Transverse colon (tissue), 4 donors: Measurements from ENCODE around the gene CHMP6. TPM values are rescaled to one million over a fixed set of nuclear protein-coding genes. Genes with fewer than 3 reads are reported as not detected.
A peak's percentile ranks its signal among the peaks of the same experiment; 100 is the strongest.

Source experiments
- DNase-seq: peaks from one replicate; pipeline ENCODE4 v3.0.0-alpha.2; 2019
- H3K27ac ChIP-seq, 4 donors: fragments of 200-600 bp; sonication (generic); 2 replicates each; pipeline ENCODE4 v1.5.1; 2016 to 2018; ENCODE audit warnings: inconsistent platforms in 4 of 4
- H3K27me3 ChIP-seq: fragments of 200-600 bp; sonication (generic); 2 replicates; pipeline ENCODE4 v1.5.1; 2017; ENCODE audit warnings: inconsistent platforms
- H3K36me3 ChIP-seq, 4 donors: fragments of 200-600 bp; sonication (generic); 2 replicates each; pipeline ENCODE4 v1.5.1; 2017 to 2019; ENCODE audit warnings: inconsistent platforms in 4 of 4
- H3K4me1 ChIP-seq, 4 donors: fragments of 200-600 bp; sonication (generic); 2 replicates each; pipeline ENCODE4 v1.5.1; 2017 to 2020; ENCODE audit warnings: inconsistent platforms in 4 of 4
- H3K4me3 ChIP-seq, 4 donors: fragments of 200-600 bp; sonication (generic); 1 replicate in 1 of 4; 2 replicates in 3 of 4; pipeline versions ENCODE4 v1.5.1 to v1.6.1; 2017 to 2019; ENCODE audit warnings: inconsistent platforms in 4 of 4
- H3K9me3 ChIP-seq, 2 donors: fragments of 200-600 bp; sonication (generic); 2 replicates each; pipeline ENCODE4 v1.5.1; 2017 to 2019; ENCODE audit warnings: inconsistent platforms in 2 of 2
- EP300 ChIP-seq: sonication (generic); formaldehyde crosslinking; IDR thresholded peaks from one replicate; pipeline ENCODE4 v1.6.1; 2017; ENCODE audit warnings: antibody characterized with exemption, low read depth
- POLR2A ChIP-seq: fragments of 450-650 bp; IDR thresholded peaks from one replicate; pipeline ENCODE4 v1.6.1; 2016; ENCODE audit warnings: antibody characterized with exemption, mild to moderate bottlenecking, moderate library complexity
- POLR2AphosphoS5 ChIP-seq, 3 donors: sonication (generic); formaldehyde crosslinking; IDR thresholded peaks; one replicate each; pipeline ENCODE4 v1.6.1; 2016; ENCODE audit warnings: antibody characterized with exemption in 3 of 3
- WGBS, 2 donors: methylation state at CpG; one replicate each; pipeline ENCODE4 v1.1.5; 2018; ENCODE audit warnings: low coverage in 1 of 2; 5-methylcytosine and 5-hydroxymethylcytosine counted together
- in situ Hi-C, 4 donors: fragments of 200-750 bp; cut with MboI; loops; one replicate each; pipeline versions ENCODE4 v1.15.0 to v1.15.1; 2017; ENCODE audit warnings: low sequenced_read_pairs in 3 of 4, low pct_ligation_motif_present in 1 of 4, low pct_unique_long_range_greater_than_20kb in 1 of 4
- intact Hi-C: fragments of 100-400 bp; cut with DNase I; formaldehyde crosslinking; loops from one replicate; pipeline ENCODE4 v1.15.1; 2023; ENCODE audit warnings: low total_unique reads
- total RNA-seq, 4 donors: library from RNA; depleted of rRNA; stranded (reverse); fragments of >200 nt; gene quantifications; one replicate each; pipeline ENCODE4 v1.1.0, GENCODE V29; 2016
- TF ChIP-seq, protein P1 (sequence below), 5 experiments: fragments of 200-600 bp in 3 of 5; fragments of 450-650 bp in 2 of 5; sonication (generic) in 3 of 5; IDR thresholded peaks; 1 replicate in 2 of 5; 2 replicates in 3 of 5; pipeline ENCODE4 v1.5.1; 2016 to 2017; ENCODE audit warnings: antibody characterized with exemption in 5 of 5, inconsistent platforms in 3 of 5, mild to moderate bottlenecking in 2 of 5, moderate library complexity in 1 of 5

The CHMP6 gene
- total RNA-seq, 4 donors from 2014 or later: 38.6 to 107 (median 41.7) TPM

DNA sequence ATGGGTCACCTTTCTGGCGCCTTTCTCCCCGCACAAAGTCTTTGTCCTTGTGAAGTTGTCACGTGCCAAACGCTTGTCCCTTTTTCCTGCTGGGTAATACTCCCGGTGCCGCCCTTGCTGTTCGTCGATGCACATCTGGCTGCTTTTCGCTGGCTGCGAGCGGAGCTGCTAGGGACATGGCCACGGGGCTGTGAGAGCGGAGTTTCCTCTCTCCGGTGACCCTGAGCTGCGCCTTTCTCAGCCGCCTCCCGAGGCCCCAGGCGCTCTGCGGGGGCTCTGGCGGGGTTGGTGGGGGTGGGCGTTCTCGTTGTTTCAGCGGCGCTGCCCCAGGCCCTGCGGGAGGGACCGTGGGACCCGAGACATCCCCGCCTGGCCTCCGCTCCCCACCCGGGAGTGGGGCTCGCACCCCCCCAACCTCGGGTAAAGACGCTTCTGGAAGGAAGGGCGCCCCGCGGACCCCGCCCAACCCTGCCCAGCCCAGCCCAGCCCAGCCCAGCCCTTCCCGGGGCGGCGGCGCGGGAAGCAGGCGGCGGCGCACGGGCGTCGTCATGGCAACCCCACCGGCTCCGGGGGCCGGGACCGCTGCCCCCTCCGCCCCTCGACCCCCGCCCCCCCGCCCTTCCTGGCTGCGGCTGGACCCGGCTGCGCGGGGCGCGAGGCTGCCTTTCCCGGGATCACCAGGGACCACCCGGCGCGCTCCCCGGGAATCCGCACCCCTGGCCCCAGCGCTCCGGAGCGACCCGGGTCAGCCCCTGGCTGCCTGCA is 12.3 kb downstream of the CHMP6 start:
- H3K4me1 ChIP-seq: peaks cover 27 to 54% (median 52%) of the 10 kb centered on the region in 4 donors
- 12 to 13% methylated on average over 7 to 27 of the region's 72 CpGs for WGBS, 2 donors
- H3K27me3 ChIP-seq: peaks cover 33% of the 10 kb centered on the region
- in situ Hi-C loops: no loop called here
- H3K4me3 ChIP-seq: peak overlapping the region in 3 of 4 donors; percentile 1 to 35 (median 20)
- intact Hi-C loops: no loop called here
- DNase-seq: peak; percentile 62
- TF ChIP-seq, protein P1, sequence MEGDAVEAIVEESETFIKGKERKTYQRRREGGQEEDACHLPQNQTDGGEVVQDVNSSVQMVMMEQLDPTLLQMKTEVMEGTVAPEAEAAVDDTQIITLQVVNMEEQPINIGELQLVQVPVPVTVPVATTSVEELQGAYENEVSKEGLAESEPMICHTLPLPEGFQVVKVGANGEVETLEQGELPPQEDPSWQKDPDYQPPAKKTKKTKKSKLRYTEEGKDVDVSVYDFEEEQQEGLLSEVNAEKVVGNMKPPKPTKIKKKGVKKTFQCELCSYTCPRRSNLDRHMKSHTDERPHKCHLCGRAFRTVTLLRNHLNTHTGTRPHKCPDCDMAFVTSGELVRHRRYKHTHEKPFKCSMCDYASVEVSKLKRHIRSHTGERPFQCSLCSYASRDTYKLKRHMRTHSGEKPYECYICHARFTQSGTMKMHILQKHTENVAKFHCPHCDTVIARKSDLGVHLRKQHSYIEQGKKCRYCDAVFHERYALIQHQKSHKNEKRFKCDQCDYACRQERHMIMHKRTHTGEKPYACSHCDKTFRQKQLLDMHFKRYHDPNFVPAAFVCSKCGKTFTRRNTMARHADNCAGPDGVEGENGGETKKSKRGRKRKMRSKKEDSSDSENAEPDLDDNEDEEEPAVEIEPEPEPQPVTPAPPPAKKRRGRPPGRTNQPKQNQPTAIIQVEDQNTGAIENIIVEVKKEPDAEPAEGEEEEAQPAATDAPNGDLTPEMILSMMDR (IDR thresholded peaks at IDR 0.05): no peak
- no peak for TF ChIP-seq EP300
- TF ChIP-seq POLR2AphosphoS5 (IDR thresholded peaks at IDR 0.05): no peak
- TF ChIP-seq POLR2A: peak; percentile 15
- no peaks in the 10 kb centered on the region for H3K9me3 ChIP-seq
- peaks cover 0 to 6% (median 0%) of the 10 kb centered on the region in 4 donors for H3K36me3 ChIP-seq
- H3K27ac ChIP-seq: peak overlapping the region in 3 of 4 donors; percentile 64 to 84 (median 84)

DNA sequence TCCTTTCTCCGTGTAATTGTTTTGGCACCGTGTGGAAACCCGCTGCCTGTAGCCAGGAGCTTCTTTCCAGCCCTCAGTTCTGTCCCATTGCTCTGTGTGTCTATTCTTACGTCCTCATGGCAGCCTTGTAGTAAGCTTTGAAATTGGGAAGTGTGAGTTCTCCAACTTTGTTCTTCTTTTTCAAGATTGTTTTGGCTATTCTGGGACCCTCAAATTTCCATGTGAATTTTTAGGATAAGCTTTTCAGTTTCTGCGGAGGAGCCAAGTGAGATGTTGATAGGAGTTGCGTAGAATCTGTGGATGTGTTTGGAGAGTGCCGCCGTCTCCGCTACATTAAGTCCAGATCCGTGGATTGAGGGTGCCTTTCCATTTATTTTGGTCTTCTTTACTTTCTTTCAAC is 15.2 kb downstream of the CHMP6 start:
- Histone ChIP-seq H3K36me3 (no peaks in the 10 kb centered on the region), H3K4me3 (no peak overlapping the region), H3K27me3 (peaks cover 33% of the 10 kb centered on the region), H3K9me3 (peaks cover 0 to 5% of the 10 kb centered on the region in 2 donors), H3K27ac (no peak overlapping the region), H3K4me1 (peaks cover 15 to 30% (median 29%) of the 10 kb centered on the region in 4 donors)
- in situ Hi-C loops: no loop called here
- DNase-seq: no peak
- no peak for TF ChIP-seq POLR2A
- no peak for TF ChIP-seq EP300
- TF ChIP-seq POLR2AphosphoS5 (IDR thresholded peaks at IDR 0.05): no peak
- TF ChIP-seq, protein P1 (IDR thresholded peaks at IDR 0.05): no peak
- intact Hi-C loops: no loop called here
- WGBS, 2 donors: 79 to 82% methylated on average over 10 of the region's 10 CpGs

DNA sequence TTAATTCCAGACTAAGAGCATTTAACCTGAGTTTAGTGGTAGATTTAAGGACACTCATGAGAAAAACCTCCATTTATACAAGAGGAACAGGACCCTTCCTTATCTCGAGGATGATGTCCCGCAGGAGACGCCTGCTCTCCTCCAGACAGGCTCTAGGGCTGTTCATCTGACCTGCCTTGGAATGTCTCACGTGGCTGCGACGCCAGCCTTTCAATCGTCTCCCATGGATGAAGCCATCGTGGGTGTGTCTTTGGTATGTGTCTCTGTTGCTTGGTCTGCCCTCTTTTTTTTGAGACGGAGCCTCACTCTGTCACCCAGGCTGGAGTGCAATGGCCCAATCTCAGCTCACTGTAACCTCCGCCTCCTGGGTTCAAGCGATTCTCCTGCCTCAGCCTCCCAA is 16.5 kb downstream of the CHMP6 start:
- 83 to 90% methylated on average over 10 to 11 of the region's 11 CpGs for WGBS, 2 donors
- Histone ChIP-seq H3K9me3 (peaks cover 0 to 5% of the 10 kb centered on the region in 2 donors), H3K4me3 (no peak overlapping the region), H3K36me3 (no peaks in the 10 kb centered on the region), H3K27me3 (peaks cover 32% of the 10 kb centered on the region), H3K4me1 (peaks cover 9 to 17% (median 17%) of the 10 kb centered on the region in 4 donors), H3K27ac (no peak overlapping the region)
- in situ Hi-C loops (no loop called here), intact Hi-C loops (no loop called here)
- TF ChIP-seq POLR2AphosphoS5 (IDR thresholded peaks at IDR 0.05) (no peak), EP300 (no peak), POLR2A (no peak)
- TF ChIP-seq, protein P1 (IDR thresholded peaks at IDR 0.05): no peak
- DNase-seq: no peak

DNA sequence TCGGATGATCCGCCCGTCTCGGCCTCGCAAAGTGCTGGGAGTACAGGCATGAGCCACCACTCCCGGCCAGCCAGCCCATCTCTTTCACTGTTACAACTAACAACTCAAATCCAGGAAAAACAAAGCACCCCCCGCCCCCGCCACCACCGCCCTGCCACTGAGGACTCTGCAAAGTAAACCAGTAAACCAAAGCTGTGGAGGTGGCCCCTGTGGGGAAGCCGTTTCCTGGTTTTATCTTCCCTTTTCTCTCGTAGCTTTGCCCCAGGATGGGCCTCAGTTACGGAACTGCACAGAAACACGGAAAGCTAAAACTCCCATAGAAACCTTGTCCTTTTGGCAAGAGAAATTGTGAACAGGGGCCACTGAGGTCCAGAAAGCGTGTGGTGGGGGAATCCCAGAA is 17.5 kb downstream of the CHMP6 start:
- peaks cover 0 to 5% of the 10 kb centered on the region in 2 donors for H3K9me3 ChIP-seq
- in situ Hi-C loops: no loop called here
- WGBS, 2 donors: 83% methylated on average over 1 to 14 of the region's 14 CpGs

More for the DNA sequence above, 17.5 kb downstream of the CHMP6 start:
- Histone ChIP-seq H3K27ac (no peak overlapping the region), H3K36me3 (no peaks in the 10 kb centered on the region), H3K4me3 (no peak overlapping the region), H3K27me3 (peaks cover 22% of the 10 kb centered on the region), H3K4me1 (peaks cover 6 to 7% (median 7%) of the 10 kb centered on the region in 4 donors)
- no peak for DNase-seq
- intact Hi-C loops: no loop called here
- TF ChIP-seq, protein P1 (IDR thresholded peaks at IDR 0.05): no peak
- TF ChIP-seq POLR2A (no peak), EP300 (no peak), POLR2AphosphoS5 (IDR thresholded peaks at IDR 0.05) (no peak)
